Stimulated activated CD8-positive, alpha-beta memory T cell treated with anti-CD3 and anti-CD28 coated beads, Interleukin-4, amount 100 ng/mL, for 1 hour (primary cell): ENCODE results near the gene VWA7.
"Not testable (repeated sequence)": the region's sequence is repeated elsewhere in the genome, so short reads cannot be mapped to it uniquely, and the experiment has no call there.

Experiments used
- DNase-seq, 2 donors: peaks; one replicate each; pipeline ENCODE4 v3.0.0-alpha.2; 2020; ENCODE audit warnings: low read depth in 2 of 2, low spot score in 1 of 2

VWA7 gene

GRCh38 chr6:31776989-31777666 lies at the start of gene VWA7:
Gene VWA7 (minus strand): TSS chr6:31777328. CDS start chr6:31776779, 549 bp downstream.
- peak in 1 of 2 donors; percentile 31 for DNase-seq

- DNase-seq, result no peak
Measured at GRCh38 chr6:31826793-31827285, 49.7 kb upstream of the VWA7 start.

GRCh38 chr6:31825553-31825952 lies 48.4 kb upstream of the VWA7 start:
- no peak for DNase-seq

- not testable (repeated sequence) for DNase-seq
Measured at GRCh38 chr6:31823592-31824196, 46.6 kb upstream of the VWA7 start.

- DNase-seq, result peak; percentile 35
Measured at GRCh38 chr6:31822036-31822821, 45.1 kb upstream of the VWA7 start.

- DNase-seq, result peak in 1 of 2 donors; percentile 23
Measured at GRCh38 chr6:31821301-31822035, 44.3 kb upstream of the VWA7 start.

GRCh38 chr6:31820399-31820798 lies 43.3 kb upstream of the VWA7 start:
- DNase-seq, result not testable (repeated sequence)

GRCh38 chr6:31819871-31820299 lies 42.8 kb upstream of the VWA7 start:
- DNase-seq, result no peak

GRCh38 chr6:31817929-31818511 lies 40.9 kb upstream of the VWA7 start:
- DNase-seq, result not testable (repeated sequence)

GRCh38 chr6:31817133-31817928 lies 40.2 kb upstream of the VWA7 start:
- not testable (repeated sequence) for DNase-seq

GRCh38 chr6:31815025-31815838 lies 38.1 kb upstream of the VWA7 start, which contains the start of the genes HSPA1A and HSPA1L:
Gene HSPA1A (plus strand): TSS chr6:31815543. CDS start chr6:31815757, 214 bp downstream.
Gene HSPA1L (minus strand): TSS chr6:31815283. CDS start chr6:31811972, 3,311 bp downstream.
- peak; percentile 40 to 53 for DNase-seq

- peak in 1 of 2 donors; percentile 47 for DNase-seq
Measured at GRCh38 chr6:31814677-31815024, 37.5 kb upstream of the VWA7 start.

GRCh38 chr6:31813465-31813849 lies 36.3 kb upstream of the VWA7 start:
- no peak for DNase-seq

- no peak for DNase-seq
Measured at GRCh38 chr6:31811645-31812044, 34.5 kb upstream of the VWA7 start.

- not testable (repeated sequence) for DNase-seq
Measured at GRCh38 chr6:31808599-31808998, 31.5 kb upstream of the VWA7 start.

GRCh38 chr6:31806470-31807272 lies 29.5 kb upstream of the VWA7 start, which contains the start of gene LSM2:
Gene LSM2 (minus strand): TSS chr6:31806966. CDS start chr6:31806757, 209 bp downstream.
- peak; percentile 84 to 93 for DNase-seq

- no peak for DNase-seq
Measured at GRCh38 chr6:31805939-31806469, 28.9 kb upstream of the VWA7 start.
